MM.1S (cell line): ENCODE results near the gene SSC4D.

Source experiments
- DNase-seq: peaks from one replicate; pipeline ENCODE4 v3.0.0-alpha.2; 2015
- H2AFZ ChIP-seq: fragments of 300-600 bp; sonication (generic); 2 replicates; pipeline ENCODE4 v1.6.0; 2016; ENCODE audit warnings: antibody characterized with exemption, low read length
- H3F3A ChIP-seq: fragments of 300-600 bp; sonication (generic); 2 replicates; pipeline ENCODE4 v1.6.1; 2016; ENCODE audit warnings: mild to moderate bottlenecking, antibody characterized with exemption, low read length, moderate library complexity, mixed read lengths; ENCODE audit not compliant: insufficient read depth
- H3K27ac ChIP-seq: fragments of 300-600 bp; sonication (generic); 2 replicates; pipeline ENCODE4 v1.5.1; 2016; ENCODE audit warnings: mild to moderate bottlenecking, low read length
- H3K27me3 ChIP-seq: fragments of 300-600 bp; sonication (generic); replicated peaks from 2 replicates; pipeline ENCODE4 v1.6.0; 2016; ENCODE audit warnings: low read length; ENCODE audit not compliant: insufficient read depth
- H3K36me3 ChIP-seq: fragments of 300-600 bp; sonication (generic); replicated peaks from 2 replicates; pipeline ENCODE4 v1.6.1; 2016; ENCODE audit warnings: mild to moderate bottlenecking, low read length, mixed read lengths; ENCODE audit not compliant: insufficient read depth
- H3K4me1 ChIP-seq: fragments of 300-600 bp; sonication (generic); 2 replicates; pipeline ENCODE4 v1.6.1; 2016; ENCODE audit warnings: low read length, mixed read lengths
- H3K4me2 ChIP-seq: fragments of 300-600 bp; sonication (generic); 2 replicates; pipeline ENCODE4 v1.6.0; 2016; ENCODE audit warnings: low read depth, low read length
- H3K4me3 ChIP-seq: fragments of 300-600 bp; sonication (generic); 2 replicates; pipeline ENCODE4 v1.5.1; 2016; ENCODE audit warnings: low read length, mixed read lengths
- H3K79me2 ChIP-seq: fragments of 300-600 bp; sonication (generic); 2 replicates; pipeline ENCODE4 v1.6.1; 2016; ENCODE audit warnings: mixed run types, low read length, mixed read lengths
- H3K9ac ChIP-seq: fragments of 300-600 bp; sonication (generic); 2 replicates; pipeline ENCODE4 v1.6.1; 2016; ENCODE audit warnings: low read length, mixed read lengths
- H3K9me2 ChIP-seq: fragments of 300-600 bp; sonication (generic); replicated peaks from 2 replicates; pipeline ENCODE4 v1.6.1; 2016; ENCODE audit warnings: mild to moderate bottlenecking, low read length, mixed read lengths; ENCODE audit not compliant: insufficient read depth
- H3K9me3 ChIP-seq: fragments of 300-600 bp; sonication (generic); replicated peaks from 2 replicates; pipeline ENCODE4 v1.6.1; 2016; ENCODE audit warnings: mild to moderate bottlenecking, low read length, mixed read lengths; ENCODE audit not compliant: insufficient read depth
- H4K20me1 ChIP-seq: fragments of 300-600 bp; sonication (generic); 2 replicates; pipeline ENCODE4 v1.6.1; 2016; ENCODE audit warnings: mild to moderate bottlenecking, low read length, moderate library complexity, mixed read lengths; ENCODE audit not compliant: insufficient read depth
- CTCF ChIP-seq: fragments of 300-600 bp; sonication (generic); IDR thresholded peaks from 2 replicates; pipeline ENCODE4 v1.5.1; 2016; ENCODE audit warnings: antibody characterized with exemption, low read length, mixed read lengths
- EZH2 ChIP-seq: fragments of 300-600 bp; sonication (generic); optimal IDR thresholded peaks from 2 replicates; pipeline ENCODE3; 2017; ENCODE audit warnings: low read depth, mild to moderate bottlenecking, antibody characterized with exemption, low read length, mixed read lengths
- EZH2phosphoT487 ChIP-seq: fragments of 300-600 bp; sonication (generic); IDR thresholded peaks from 2 replicates; pipeline ENCODE4 v1.6.1; 2018; ENCODE audit warnings: antibody characterized with exemption, low read length

The SSC4D gene

GRCh38 chr7:76430211-76430610 is 20.7 kb upstream of the SSC4D start:
- no peaks in the 10 kb centered on the region for H3K27me3 ChIP-seq
- no peak overlapping the region for H3K4me3 ChIP-seq
- H3K9me2 ChIP-seq, result no peaks in the 10 kb centered on the region
- no peak for DNase-seq
- no peak overlapping the region for H3K9ac ChIP-seq
- H4K20me1 ChIP-seq, result no peaks in the 10 kb centered on the region
- TF ChIP-seq EZH2, result no peak
- no peak for TF ChIP-seq EZH2phosphoT487
- TF ChIP-seq CTCF, result no peak
- no peaks in the 10 kb centered on the region for H3K79me2 ChIP-seq
- H3K4me1 ChIP-seq, result peaks cover 3% of the 10 kb centered on the region
- H3K4me2 ChIP-seq, result no peak overlapping the region
- no peaks in the 10 kb centered on the region for H3K9me3 ChIP-seq
- H3K27ac ChIP-seq, result no peak overlapping the region
- H3F3A ChIP-seq, result peaks cover 2% of the 10 kb centered on the region; the same call in 1 of the 2 replicates
- no peak overlapping the region for H2AFZ ChIP-seq
- no peaks in the 10 kb centered on the region for H3K36me3 ChIP-seq

GRCh38 chr7:76428868-76429805 is 19.6 kb upstream of the SSC4D start:
- no peak overlapping the region for H3K4me3 ChIP-seq
- H3K36me3 ChIP-seq, result no peaks in the 10 kb centered on the region
- no peaks in the 10 kb centered on the region for H4K20me1 ChIP-seq
- H2AFZ ChIP-seq, result no peak overlapping the region
- no peaks in the 10 kb centered on the region for H3K27me3 ChIP-seq
- no peaks in the 10 kb centered on the region for H3K79me2 ChIP-seq
- no peaks in the 10 kb centered on the region for H3K9me2 ChIP-seq
- no peak overlapping the region for H3K27ac ChIP-seq
- no peak for DNase-seq
- TF ChIP-seq EZH2, result no peak
- TF ChIP-seq CTCF, result no peak
- no peak for TF ChIP-seq EZH2phosphoT487
- H3K4me1 ChIP-seq, result peaks cover 12% of the 10 kb centered on the region
- no peak overlapping the region for H3K9ac ChIP-seq
- H3K4me2 ChIP-seq, result no peak overlapping the region
- H3K9me3 ChIP-seq, result no peaks in the 10 kb centered on the region
- H3F3A ChIP-seq, result peaks cover 6% of the 10 kb centered on the region

- Histone ChIP-seq H3K79me2 (no peaks in the 10 kb centered on the region), H3K4me2 (no peak overlapping the region), H3K27me3 (no peaks in the 10 kb centered on the region)
Measured at GRCh38 chr7:76428149-76428823, 18.8 kb upstream of the SSC4D start.

More at GRCh38 chr7:76428149-76428823, 18.8 kb upstream of the SSC4D start:
- no peaks in the 10 kb centered on the region for H3K36me3 ChIP-seq
- no peak overlapping the region for H2AFZ ChIP-seq
- H3K9me2 ChIP-seq, result no peaks in the 10 kb centered on the region
- no peak overlapping the region for H3K4me3 ChIP-seq
- no peak overlapping the region for H3K27ac ChIP-seq
- peaks cover 12% of the 10 kb centered on the region for H3F3A ChIP-seq
- H4K20me1 ChIP-seq, result no peaks in the 10 kb centered on the region
- DNase-seq, result no peak
- no peak for TF ChIP-seq EZH2phosphoT487
- no peak for TF ChIP-seq CTCF
- TF ChIP-seq EZH2, result no peak
- H3K9me3 ChIP-seq, result no peaks in the 10 kb centered on the region
- no peak overlapping the region for H3K9ac ChIP-seq
- H3K4me1 ChIP-seq, result peaks cover 18% of the 10 kb centered on the region
